GM21619 (cell line): ENCODE measurements around the gene KRI1.
A peak's percentile ranks its signal among the peaks of the same experiment; 100 is the strongest.
"Not testable (repeated sequence)": the region's sequence is repeated elsewhere in the genome, so short reads cannot be mapped to it uniquely, and the experiment has no call there.

Source experiments
- ATAC-seq: cut with Tn5 transposase; IDR thresholded peaks from one replicate; pipeline ENCODE4 v1.9.1; 2021; ENCODE audit not compliant: unreplicated experiment

The KRI1 gene

DNA sequence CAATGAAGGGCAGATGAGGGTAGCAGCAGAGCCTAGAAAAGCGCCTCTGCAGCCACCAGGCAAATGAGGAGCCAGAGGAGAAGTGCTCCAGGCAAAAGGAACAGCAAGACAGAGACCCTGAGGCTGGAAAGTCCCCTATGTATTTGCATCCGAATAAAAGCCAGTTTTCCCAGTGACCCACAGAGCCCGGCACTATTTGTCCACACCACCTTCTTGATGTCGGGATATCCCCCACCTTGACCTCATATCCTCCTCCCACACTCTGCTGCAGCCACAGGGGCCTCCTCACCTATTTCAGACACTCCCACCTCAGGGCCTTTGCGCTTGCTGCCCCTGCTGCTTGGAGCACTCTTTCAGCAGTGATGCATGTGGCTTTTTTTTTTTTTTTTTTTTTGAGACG, 15.5 kb downstream of the KRI1 start:
- ATAC-seq = no peak

DNA sequence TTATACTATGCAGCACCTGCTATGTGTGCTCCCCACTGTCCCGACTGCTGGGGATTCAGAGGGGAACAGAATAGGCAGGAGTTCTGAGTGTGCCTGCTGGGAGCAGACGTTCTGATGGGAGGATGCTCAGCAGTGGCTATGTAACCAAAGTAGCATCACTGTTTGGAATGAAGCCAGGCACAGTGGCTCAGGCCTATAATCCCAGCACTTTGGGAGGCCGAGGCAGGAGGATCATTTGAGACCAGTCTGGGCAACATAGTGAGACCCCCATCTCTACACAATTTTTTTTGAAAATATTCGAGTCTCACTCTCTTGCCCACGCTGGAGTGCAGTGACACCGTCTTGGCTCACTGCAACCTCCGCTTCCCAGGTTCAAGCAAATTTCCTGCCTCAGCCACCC, 16.1 kb downstream of the KRI1 start:
- ATAC-seq = no peak

DNA sequence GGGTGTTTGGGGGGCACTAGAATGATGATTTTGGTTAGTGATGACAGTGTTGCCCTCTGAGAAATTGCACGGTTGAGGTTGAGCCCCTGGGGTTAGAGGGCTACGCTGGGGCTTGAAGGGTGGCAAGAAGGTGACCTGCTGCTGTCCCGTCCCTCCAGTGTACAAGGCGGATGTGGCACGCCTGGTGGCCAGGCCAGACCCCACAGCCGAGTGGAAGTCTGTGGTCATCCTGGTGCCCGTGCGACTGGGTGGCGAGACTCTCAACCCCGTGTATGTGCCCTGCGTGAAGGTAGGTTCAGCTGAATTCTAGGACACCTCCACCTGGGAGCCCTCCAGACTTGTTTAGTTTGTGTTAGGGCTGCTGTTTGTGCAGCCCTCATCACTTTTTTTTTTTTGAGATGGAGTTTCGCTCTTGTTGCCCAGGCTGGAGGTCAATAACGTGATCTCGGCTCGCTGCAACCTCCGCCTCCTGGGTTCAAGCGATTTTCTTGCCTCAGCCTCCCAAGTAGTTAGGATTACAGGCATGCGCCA, 17.0 kb downstream of the KRI1 start:
- no peak for ATAC-seq

DNA sequence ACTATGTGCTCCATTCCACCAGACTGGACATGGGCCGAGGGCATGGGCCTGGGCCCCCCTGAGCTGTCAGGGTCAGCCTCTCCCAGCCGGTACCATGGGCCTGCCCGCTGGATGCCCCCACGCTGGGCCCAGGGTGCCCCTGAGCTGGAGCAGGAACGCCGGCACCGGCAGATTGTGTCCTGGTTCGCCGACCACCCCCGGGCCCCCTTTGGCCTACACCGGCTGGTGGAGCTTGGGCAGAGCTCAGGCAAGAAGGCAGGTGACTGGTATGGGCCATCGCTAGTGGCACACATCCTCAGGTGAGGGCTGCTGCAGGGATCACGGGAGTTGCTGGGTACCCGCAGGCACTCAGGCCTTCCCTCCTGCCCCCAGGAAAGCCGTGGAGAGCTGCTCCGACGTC, 19.0 kb downstream of the KRI1 start:
- no peak for ATAC-seq

DNA sequence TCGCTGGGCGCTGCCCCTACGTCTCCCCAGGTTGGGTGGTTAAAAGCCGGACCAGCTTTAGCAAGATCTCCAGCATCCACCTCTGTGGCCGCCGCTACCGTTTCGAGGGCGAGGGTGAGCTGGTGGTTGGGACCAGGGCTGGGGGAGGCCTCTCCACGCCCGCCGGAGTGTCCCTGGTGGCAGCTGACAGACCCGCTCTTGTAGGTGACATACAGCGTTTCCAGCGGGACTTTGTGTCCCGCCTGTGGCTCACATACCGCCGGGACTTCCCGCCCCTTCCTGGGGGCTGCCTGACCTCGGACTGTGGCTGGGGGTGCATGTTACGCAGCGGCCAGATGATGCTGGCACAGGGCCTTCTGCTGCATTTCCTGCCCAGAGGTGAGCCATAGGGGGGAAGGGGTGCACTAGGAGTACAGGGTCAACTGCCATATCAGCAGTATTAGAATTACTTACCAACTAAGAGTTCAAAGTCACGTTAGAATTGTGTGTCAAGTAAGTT, 21.0 kb downstream of the KRI1 start:
- no peak for ATAC-seq

DNA sequence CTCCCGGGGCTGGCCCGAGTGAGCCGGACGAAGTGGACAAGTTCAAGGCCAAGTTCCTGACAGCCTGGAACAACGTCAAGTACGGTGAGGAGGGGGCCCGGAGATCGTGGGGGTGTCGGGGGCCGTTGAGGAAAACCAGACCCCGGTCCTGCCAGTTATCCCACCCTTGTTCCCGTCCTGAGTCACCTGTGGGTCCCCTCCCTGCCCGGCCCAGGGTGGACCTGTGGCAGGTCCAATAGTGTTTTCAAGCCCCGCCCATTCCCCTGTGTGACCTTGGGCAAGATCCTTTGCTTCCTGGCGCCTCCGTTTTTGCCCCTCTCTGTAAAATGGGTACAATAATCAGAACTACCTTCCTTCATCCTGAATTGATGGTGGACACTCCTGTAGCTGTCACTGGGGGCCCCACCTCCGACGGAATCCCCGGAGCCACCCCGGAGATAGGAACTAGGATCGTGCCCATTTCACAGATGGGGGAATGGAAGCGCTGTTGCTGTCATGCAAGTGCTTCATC, 21.5 kb downstream of the KRI1 start:
- ATAC-seq = peak; percentile 17

DNA sequence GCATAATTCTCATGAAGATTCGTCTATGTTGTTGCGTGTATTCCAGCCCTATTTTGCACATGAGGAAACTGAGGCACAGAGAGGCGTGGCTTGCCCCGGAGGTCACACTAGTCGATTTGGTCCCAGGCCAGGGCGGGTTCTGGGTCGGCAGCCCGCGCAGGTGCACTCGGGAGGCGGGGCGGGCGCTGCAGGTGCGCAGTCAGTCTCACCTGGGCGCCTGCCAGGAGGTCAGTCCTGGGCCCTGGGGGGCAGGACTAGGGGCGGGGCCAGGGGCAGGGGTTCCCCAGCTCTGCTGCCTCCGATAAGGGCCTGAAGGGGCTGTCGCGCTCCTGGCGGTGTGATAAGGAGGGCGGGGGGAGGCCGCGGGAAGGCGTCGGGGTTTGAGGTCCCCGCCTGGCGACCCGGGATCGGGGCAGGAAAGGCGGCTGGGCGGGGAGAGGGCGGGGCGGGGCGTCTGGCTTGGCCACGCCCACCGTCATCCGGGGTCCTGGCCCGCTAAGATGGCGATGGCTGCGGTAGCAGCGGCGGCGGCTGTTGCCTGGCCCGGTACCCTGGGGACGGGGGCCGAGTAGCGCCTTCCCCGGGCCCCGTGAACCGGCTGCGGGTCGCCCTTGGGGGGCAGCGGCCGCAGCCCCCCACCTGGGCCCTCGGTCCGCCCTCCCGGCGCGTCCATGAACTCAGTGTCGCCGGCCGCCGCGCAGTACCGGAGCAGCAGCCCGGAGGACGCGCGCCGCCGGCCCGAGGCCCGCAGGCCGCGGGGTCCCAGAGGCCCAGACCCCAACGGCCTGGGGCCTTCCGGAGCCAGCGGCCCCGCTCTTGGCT, 22.2 kb downstream of the KRI1 start, which contains the start of gene ATG4D:
TSS of gene ATG4D (plus strand) at position 485 of the 822 bp plus-strand sequence. CDS start at position 672, 187 bp downstream.
- peak; percentile 63 for ATAC-seq

DNA sequence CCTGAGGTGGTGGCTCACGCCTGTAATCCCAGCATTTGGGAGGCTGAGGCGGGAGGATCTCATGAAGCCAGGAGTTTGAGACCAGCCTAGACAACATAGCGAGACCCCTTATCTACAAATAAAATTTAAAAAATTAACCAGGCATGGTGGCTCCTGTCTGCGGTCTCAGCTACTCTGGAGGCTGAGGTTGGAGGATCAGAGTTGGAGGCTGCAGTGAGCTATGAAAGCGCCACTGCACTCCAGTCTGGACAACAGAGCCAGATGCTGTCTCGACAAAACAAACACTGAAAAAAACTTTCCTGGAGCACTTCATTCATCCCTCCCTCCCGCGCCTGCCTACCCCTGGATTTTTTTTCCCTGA, 22.8 kb downstream of the KRI1 start:
- ATAC-seq = no peak

DNA sequence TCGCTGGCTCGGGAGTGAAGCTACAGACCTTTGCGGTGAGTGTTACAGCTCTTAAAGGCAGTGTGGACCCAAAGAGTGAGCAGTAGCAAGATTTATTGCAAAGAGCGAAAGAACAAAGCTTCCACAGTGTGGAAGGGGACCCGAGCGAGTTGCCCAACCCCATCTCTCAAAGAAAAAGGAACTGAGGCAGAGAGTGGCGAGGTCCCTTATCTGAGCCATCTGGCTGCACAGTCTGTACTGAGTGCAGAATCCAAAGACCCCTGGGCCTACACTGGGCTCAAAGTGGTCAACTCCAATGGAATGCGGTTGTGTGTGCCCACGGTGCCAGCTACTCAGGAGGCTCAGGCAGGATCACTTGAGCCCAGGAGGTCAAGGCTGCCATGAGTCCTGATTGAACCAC, 26.8 kb downstream of the KRI1 start:
- ATAC-seq = not testable (repeated sequence)

DNA sequence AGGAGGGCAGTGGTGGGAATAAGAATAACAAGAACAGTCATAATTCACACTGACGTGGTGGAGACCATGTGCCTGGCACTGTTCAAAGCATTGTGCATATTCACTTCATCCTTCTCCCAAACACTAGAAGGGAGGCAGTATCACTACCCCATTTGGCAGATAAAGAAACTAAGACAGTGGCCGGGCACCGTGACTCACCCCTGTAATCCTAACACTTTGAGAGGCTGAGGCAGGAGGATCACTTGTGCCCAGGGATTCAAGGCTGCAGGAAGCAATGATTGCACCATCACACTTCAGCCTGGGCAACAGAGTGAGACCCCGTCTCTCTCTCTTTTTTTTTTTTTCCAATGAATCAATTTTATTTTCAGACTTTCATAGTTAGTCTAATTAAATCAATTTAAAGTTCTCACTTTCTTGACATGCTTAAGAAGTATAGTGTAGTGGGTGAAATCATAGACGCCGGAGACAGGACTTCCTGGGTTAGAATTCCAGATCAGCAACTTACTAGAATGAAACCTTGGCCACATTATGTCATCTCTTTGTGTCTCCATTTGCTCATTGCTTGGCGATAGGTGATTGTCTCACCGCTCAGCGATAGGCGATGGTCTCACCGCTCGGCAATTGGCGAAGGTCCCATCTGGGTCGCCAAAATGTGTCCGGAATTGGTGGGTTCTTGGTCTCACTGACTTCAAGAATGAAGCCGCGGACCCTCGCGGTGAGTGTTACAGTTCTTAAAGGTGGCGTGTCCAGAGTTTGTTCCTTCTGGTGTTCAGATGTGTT, 27.4 kb downstream of the KRI1 start:
- ATAC-seq = no peak

DNA sequence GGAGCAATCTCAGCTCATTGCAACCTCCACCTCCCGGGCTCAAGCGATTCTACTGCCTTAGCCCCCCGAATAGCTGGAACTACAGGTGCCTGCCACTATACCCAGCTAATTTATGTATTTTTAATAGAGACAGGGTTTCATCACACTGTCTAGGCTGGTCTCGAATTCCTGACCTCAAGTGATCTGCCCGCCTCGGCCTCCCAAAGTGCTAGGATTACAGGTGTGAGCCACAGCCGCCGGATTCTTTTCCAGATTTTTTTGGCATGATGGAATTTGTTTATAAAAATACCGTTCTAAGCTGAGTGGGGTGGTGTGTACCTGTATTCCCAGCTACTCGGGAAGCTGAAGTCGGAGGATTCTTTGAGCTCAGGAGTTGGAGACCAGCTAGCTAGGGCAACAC, 28.1 kb downstream of the KRI1 start:
- no peak for ATAC-seq

DNA sequence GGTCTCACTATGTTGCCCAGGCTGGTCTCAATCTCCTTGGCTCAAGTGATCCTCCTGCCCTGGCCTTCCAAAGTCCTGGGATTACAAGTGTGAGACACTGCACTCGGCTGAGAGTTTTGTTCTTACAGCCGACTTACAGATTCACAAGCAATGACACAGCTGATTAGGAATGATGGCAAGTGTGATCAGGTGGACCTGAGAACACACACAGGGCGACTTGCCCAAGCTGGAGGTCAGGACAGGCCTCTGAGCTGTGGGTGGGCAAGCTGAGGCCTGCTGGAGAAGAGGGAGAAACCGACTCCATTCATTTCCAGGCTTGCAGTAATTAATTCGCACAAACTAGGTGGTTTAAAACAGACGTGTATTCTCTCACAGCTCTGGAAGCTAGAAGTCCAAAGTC, 30.2 kb downstream of the KRI1 start:
- ATAC-seq = no peak

DNA sequence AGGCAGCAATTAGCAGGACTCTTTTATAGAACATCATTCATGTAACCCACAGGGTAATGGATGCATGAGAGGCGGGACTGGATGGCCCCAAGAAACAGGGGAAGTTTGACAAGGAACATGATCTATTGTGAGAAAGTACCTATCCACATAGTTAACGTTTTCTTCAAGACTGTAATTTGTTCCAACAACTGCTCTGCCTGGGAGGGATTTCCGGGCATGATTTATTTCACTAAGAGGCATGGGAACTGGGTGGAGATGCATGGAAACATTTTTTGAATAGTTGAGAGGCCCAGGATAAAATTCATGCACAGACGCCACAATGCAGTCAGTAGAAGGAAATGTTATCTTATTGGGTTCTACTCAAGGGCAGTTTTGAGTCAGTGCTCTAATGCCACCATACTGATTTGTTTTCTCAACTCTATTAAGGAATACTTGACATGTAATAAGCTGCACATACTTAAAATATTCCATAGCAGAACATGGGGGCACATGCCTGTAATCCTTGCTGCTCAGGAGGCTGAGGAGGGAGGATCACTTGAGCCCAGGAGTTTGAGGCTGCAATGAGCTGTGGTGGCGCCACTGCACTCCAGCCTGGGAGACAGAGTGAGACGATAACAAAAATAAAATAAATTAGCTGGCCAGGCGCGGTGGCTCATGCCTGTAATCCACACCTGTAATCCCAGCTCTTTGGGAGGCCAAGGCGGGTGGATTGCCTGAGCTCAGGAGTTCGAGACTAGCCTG, 32.0 kb downstream of the KRI1 start:
- ATAC-seq = no peak

DNA sequence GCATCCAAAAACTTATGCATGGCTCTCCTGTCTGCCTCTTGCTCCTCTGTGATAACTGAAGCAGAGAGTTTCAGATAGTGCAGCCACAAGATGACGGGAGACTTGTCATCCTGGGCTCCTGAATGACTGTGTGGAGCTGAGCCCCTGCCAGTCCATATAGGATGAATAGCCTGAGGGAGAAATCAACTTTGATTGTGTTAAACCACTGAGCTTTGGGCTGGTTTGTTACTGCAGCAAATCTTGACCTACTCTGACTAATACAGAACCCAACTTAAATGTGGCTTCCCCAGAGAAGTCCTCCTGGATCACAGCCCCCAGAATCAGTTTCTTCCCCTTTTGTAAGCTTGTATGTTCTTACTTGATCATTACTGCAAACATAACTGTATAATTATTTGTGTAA, 33.4 kb downstream of the KRI1 start:
- ATAC-seq = no peak

DNA sequence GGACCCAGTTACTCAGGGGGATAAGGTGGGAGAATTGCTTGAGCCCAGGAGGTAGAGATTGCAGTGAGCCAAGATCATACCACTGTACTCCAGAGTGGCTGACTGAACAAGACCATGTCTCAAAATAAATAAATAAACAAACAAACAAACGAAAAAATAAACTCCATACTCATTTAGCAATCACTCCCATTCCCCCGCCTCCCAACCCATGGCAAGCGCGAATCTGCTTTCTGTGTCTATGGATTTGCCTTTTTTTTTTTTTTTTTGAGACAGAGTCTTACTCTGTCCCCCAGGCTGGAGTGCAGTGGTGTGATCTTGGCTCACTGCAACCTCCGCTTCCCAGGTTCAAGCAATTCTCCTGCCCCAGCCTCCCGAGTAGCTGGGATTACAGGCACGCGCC, 38.9 kb downstream of the KRI1 start:
- not testable (repeated sequence) for ATAC-seq

DNA sequence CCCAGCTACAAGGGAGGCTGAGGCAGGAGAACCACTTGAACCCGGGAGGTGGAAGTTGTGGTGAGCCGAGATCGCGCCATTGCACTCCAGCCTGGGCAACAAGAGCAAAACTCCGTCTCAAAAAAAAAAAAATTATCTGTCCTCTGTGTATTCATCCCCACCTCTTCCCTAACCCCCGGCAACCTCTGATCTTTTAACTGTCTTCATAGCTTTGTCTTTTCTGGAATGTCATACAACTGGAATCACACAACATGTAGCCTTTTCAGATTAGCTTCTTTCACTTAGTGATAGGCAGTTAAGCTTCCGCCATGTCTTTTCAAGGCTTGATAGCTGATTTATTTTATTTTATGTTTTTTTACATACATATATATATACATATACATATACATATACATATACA, 40.2 kb downstream of the KRI1 start:
- no peak for ATAC-seq

DNA sequence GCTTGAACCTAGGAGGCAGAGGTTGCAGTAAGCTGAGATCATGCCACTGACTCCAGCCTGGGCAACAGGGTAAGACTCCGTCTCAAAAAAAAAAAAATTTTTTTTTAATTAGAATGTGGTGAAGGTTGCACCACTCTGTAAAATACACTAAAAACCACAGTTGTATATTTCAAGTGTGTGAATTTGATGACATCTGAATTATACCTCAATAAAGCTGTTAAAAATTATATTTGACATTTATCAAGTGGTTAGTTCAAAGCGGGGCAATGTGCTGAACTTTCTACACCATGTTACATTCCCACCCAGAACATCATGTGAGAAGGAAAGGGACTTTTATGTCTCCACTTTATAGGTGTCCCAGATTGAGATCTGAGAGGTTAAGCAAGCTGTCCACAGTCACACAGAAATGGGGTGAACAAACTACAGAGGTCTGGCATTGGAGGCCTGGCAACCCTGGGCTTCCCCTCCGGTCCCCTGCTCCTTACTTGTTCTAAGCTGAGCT, 42.6 kb downstream of the KRI1 start:
- ATAC-seq = no peak

DNA sequence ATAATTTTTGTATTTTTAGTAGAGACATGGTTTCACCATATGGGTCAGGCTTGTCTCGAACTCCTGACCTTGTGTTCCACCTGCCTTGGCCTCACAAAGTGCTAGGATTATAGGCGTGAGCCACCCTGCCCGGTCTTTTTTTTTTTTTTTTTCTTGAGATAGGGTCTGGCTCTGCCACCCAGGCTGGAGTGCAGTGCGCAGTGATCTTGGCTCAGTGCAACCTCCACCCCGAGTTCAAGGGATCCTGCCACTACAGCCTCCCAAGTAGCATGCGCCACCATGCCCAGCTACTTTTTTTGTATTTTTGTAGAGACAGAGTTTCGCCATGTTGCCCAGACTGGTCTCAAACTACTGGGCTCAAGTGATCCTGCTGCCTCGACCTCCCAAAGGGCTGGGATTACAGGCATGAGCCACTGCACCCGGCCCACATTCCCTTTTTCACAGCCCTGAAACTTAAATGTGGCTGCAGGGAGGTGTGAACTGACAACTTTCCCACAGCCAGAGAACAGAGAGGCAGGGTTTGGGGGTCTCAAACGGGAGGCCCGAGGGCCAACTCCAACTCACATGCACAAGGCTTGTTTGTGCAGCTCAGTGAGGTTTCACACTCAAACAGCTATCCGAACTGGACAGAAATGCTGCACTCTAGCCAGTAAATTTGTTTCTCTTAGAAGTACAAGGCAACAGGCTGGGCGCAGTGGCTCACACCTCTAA, 44.2 kb downstream of the KRI1 start:
- no peak for ATAC-seq

DNA sequence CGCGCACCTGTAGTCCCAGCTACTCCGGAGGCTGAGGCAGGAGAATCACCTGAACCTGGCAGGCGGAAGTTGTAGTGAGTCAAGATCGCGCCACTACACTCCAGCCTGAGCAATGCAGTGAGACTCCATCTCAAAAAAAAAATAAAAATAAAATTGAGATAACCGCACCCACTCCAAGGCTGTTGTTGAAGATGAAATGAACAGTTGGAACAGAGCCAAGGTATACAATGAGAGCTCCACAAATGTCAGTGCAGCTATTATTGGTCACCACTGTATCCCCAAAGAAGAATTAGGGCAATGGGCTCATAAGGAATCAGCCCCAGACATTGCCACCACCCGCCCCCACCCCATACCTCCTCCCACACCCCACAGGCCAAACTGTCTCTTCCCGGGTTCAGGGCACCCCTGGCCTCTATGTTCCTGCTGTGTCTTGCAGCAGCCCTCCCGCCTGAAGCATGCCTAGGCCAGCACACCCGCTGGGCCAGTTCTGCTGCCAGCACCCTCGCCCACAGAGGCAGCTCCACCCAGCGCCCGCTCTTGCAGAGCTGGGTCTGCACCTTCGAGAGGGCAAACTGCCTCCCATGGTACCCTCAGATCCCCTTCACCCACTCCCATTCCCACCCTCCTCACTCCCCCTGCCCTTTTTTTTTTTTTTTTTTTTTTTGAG, 45.0 kb downstream of the KRI1 start:
- ATAC-seq = no peak

DNA sequence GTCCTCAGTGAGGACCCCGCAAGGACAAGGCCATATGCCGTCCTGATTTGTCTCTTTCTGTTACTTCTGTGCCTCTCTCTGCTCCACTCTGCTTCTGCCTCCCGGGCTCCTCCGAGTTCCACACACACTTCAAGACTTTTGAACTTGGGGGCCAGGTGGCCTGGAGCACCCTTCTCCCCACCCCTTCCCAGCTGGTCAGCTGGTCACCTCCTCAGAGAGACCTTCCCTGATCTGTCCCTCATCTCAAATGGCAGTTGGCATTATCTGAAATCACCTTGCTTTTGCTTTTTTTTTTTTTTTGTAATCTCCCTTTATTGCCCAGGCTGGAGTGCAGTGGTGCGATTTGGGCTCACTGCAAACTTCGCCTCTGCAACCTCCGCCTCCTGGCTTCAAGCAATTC, 46.4 kb downstream of the KRI1 start:
- no peak for ATAC-seq
